MCF 10A (cell line): ENCODE measurements around the gene NTRK2. TPM values are rescaled to one million over a fixed set of nuclear protein-coding genes. Genes with fewer than 3 reads are reported as not detected.

Experiments
- BruUV-seq: library from RNA; stranded (reverse); fragments of 400-500 nt; replicated peaks from 2 replicates; lab custom pipeline; 2021; lab: Mats Ljungman, UMichigan
- CTCF ChIA-PET: fragments of 300-600 bp; sonication (Branson Sonifier 250); formaldehyde crosslinking; extraction: SDS; loops from one replicate; lab custom pipeline; 2021; ENCODE audit warnings: antibody characterized with exemption, inconsistent platforms; lab: Yijun Ruan, JAX
- POLR2A ChIA-PET: fragments of 300-600, 350-650 bp; sonication (Branson Sonifier 250); formaldehyde crosslinking; extraction: SDS; loops from one replicate; lab custom pipeline; 2020; ENCODE audit warnings: antibody characterized with exemption, inconsistent platforms; lab: Yijun Ruan, JAX
- DNase-seq: peaks from one replicate; pipeline ENCODE4 v3.0.0-alpha.2; 2018; ENCODE audit not compliant: unreplicated experiment
- H3K27ac Mint-ChIP-seq: one replicate; pipeline ENCODE4 v1.8.0; 2022; ENCODE audit warnings: mild to moderate bottlenecking, low read depth, mixed read lengths; ENCODE audit not compliant: unreplicated experiment
- H3K27me3 Mint-ChIP-seq: one replicate; pipeline ENCODE4 v1.8.0; 2022; ENCODE audit warnings: mixed read lengths; ENCODE audit not compliant: insufficient read depth, unreplicated experiment
- H3K36me3 Mint-ChIP-seq: one replicate; pipeline ENCODE4 v1.8.0; 2022; ENCODE audit warnings: mild to moderate bottlenecking, moderate library complexity, mixed read lengths; ENCODE audit not compliant: insufficient read depth, unreplicated experiment
- H3K4me1 Mint-ChIP-seq: one replicate; pipeline ENCODE4 v1.8.0; 2022; ENCODE audit warnings: mixed read lengths; ENCODE audit not compliant: insufficient read depth, unreplicated experiment
- H3K4me3 Mint-ChIP-seq: one replicate; pipeline ENCODE4 v1.8.0; 2022; ENCODE audit warnings: mild to moderate bottlenecking, moderate library complexity, mixed read lengths; ENCODE audit not compliant: unreplicated experiment
- H3K9me3 Mint-ChIP-seq: one replicate; pipeline ENCODE4 v1.8.0; 2022; ENCODE audit warnings: mixed read lengths; ENCODE audit not compliant: unreplicated experiment
- CTCF ChIP-seq: fragments of 200-600 bp; IDR thresholded peaks from one replicate; pipeline ENCODE4 v1.8.0; 2022; ENCODE audit warnings: antibody characterized with exemption, mild to moderate bottlenecking; ENCODE audit not compliant: unreplicated experiment
- intact Hi-C: fragments of 100-400 bp; cut with micrococcal nuclease; formaldehyde crosslinking; loops from 2 replicates; pipeline ENCODE4 v1.14.1; 2022
- total RNA-seq: library from RNA; stranded (reverse); gene quantifications from 2 replicates; pipeline ENCODE4 v1.2.3, GENCODE V29; 2022

Gene NTRK2
- total RNA-seq, 1 experiment from 2014 or later = not detected

- ChIA-PET CTCF (interaction anchor here (0.6 to 0.8 kb wide), 3 partner anchors 10 to 891 kb away, joined by 3 to 5 read pairs (median 3); no protein-coding TSS in a partner anchor), POLR2A (no interaction called here)
- no peak for DNase-seq
- Mint-ChIP-seq H3K4me1 (peaks cover 25% of the 10 kb centered on the region), H3K27ac (peak overlapping the region; percentile 66), H3K36me3 (no peaks in the 10 kb centered on the region), H3K4me3 (no peak overlapping the region), H3K9me3 (no peaks in the 10 kb centered on the region), H3K27me3 (no peaks in the 10 kb centered on the region)
- intact Hi-C loops = no loop called here
- TF ChIP-seq CTCF = no peak
- BruUV-seq = no TSS peak
These were observed 179.5 kb downstream of the NTRK2 start for GRCh38 chr9:84849049-84849448.

GRCh38 chr9:84850830-84851392 is 181.4 kb downstream of the NTRK2 start:
- POLR2A ChIA-PET = interaction anchor here (1.1 to 2.9 kb wide), 5 partner anchors 10 to 92 kb away, joined by 3 to 10 read pairs (median 4); no protein-coding TSS in a partner anchor
- TF ChIP-seq CTCF = no peak
- peaks cover 4% of the 10 kb centered on the region for H3K9me3 Mint-ChIP-seq
- no peak overlapping the region for H3K4me3 Mint-ChIP-seq
- H3K27me3 Mint-ChIP-seq = no peaks in the 10 kb centered on the region
- intact Hi-C loops = no loop called here
- CTCF ChIA-PET = interaction anchor here (0.5 to 1.0 kb wide), 3 partner anchors 21 to 454 kb away, joined by 3 read pairs; no protein-coding TSS in a partner anchor
- peaks cover 28% of the 10 kb centered on the region for H3K4me1 Mint-ChIP-seq
- DNase-seq = peak; percentile 55
- H3K36me3 Mint-ChIP-seq = no peaks in the 10 kb centered on the region
- H3K27ac Mint-ChIP-seq = peak overlapping the region; percentile 66
- no TSS peak for BruUV-seq

- no TSS peak for BruUV-seq
- peak overlapping the region; percentile 66 for H3K27ac Mint-ChIP-seq
- no peak for TF ChIP-seq CTCF
- peaks cover 4% of the 10 kb centered on the region for H3K9me3 Mint-ChIP-seq
- CTCF ChIA-PET = interaction anchor here (0.6 to 1.2 kb wide), 5 partner anchors 16 to 154 kb away, joined by 3 to 6 read pairs (median 4); no protein-coding TSS in a partner anchor
- H3K4me3 Mint-ChIP-seq = no peak overlapping the region
- POLR2A ChIA-PET = interaction anchor here (0.6 to 2.9 kb wide), 13 partner anchors 9 to 1326 kb away, joined by 3 to 13 read pairs (median 4); no protein-coding TSS in a partner anchor
- no peaks in the 10 kb centered on the region for H3K36me3 Mint-ChIP-seq
- peaks cover 27% of the 10 kb centered on the region for H3K4me1 Mint-ChIP-seq
- no peaks in the 10 kb centered on the region for H3K27me3 Mint-ChIP-seq
- intact Hi-C loops = no loop called here
- peak; percentile 98 for DNase-seq
These were observed 182.5 kb downstream of the NTRK2 start for GRCh38 chr9:84851935-84852585.
